ENCODE data around the gene BCL2. TPM values are rescaled to one million over a fixed set of nuclear protein-coding genes. Genes with fewer than 3 reads are reported as not detected.

The BCL2 gene
- total and polyA plus RNA-seq, 7 donors = 1.1 to 27.0 (median 8.9) TPM

- no peak for DNase-seq
- no peaks in the 10 kb centered on the region for H3K9me3 ChIP-seq
- peak; percentile 70 to 88 (median 74) for ATAC-seq
- no peaks in the 10 kb centered on the region for H3K36me3 ChIP-seq (ENCODE audit: insufficient read depth in 1 of 2, low read depth in 1 of 2)
- H3K27me3 ChIP-seq (ENCODE audit: insufficient read depth in 3 of 3, low read length in 2 of 3) = no peaks in the 10 kb centered on the region
- intact Hi-C loops (cut with DNase I) = no loop called here
- peak overlapping the region; percentile 44 for H3K4me3 ChIP-seq
- peak overlapping the region; percentile 67 for H3K27ac ChIP-seq
- 43 to 56% (median 43%) methylated on average over 10 of the region's 10 CpGs for WGBS, 3 donors
- TF ChIP-seq CTCF (IDR thresholded peaks at IDR 0.05) = no peak
- H3K4me1 ChIP-seq = peaks cover 23% of the 10 kb centered on the region
Observed at GRCh38 chr18:63253428-63254372, 65.9 kb downstream of the BCL2 start.

- H3K4me3 ChIP-seq = peak overlapping the region; percentile 44
- WGBS, 3 donors = 18 to 58% (median 36%) methylated on average over 6 of the region's 6 CpGs
- no peaks in the 10 kb centered on the region for H3K9me3 ChIP-seq
- DNase-seq = no peak
- peak; percentile 48 to 64 (median 53) for ATAC-seq
- intact Hi-C loops (cut with DNase I) = no loop called here
- peak overlapping the region; percentile 67 for H3K27ac ChIP-seq
- no peak for TF ChIP-seq CTCF (IDR thresholded peaks at IDR 0.05)
- H3K4me1 ChIP-seq = peaks cover 29% of the 10 kb centered on the region
- H3K27me3 ChIP-seq (ENCODE audit: insufficient read depth in 3 of 3, low read length in 2 of 3) = no peaks in the 10 kb centered on the region
- H3K36me3 ChIP-seq (ENCODE audit: insufficient read depth in 1 of 2, low read depth in 1 of 2) = no peaks in the 10 kb centered on the region
Observed at GRCh38 chr18:63253014-63253413, 66.6 kb downstream of the BCL2 start.

- no peak for DNase-seq
- Histone ChIP-seq H3K4me3 (no peak overlapping the region), H3K36me3 (ENCODE audit: insufficient read depth in 1 of 2, low read depth in 1 of 2) (no peaks in the 10 kb centered on the region), H3K9me3 (no peaks in the 10 kb centered on the region), H3K4me1 (peaks cover 39% of the 10 kb centered on the region), H3K27ac (no peak overlapping the region), H3K27me3 (ENCODE audit: insufficient read depth in 3 of 3, low read length in 2 of 3) (no peaks in the 10 kb centered on the region)
- TF ChIP-seq CTCF (IDR thresholded peaks at IDR 0.05) = no peak
- no peak for ATAC-seq
- 64 to 77% (median 66%) methylated on average over 7 of the region's 7 CpGs for WGBS, 3 donors
- intact Hi-C loops (cut with DNase I) = no loop called here
Observed at GRCh38 chr18:63249771-63250170, 69.8 kb downstream of the BCL2 start.

GRCh38 chr18:63247926-63248325, 71.6 kb downstream of the BCL2 start:
- WGBS, 3 donors = 38 to 42% (median 41%) methylated on average over 4 of the region's 4 CpGs
- no peaks in the 10 kb centered on the region for H3K36me3 ChIP-seq (ENCODE audit: insufficient read depth in 1 of 2, low read depth in 1 of 2)
- DNase-seq = no peak
- peak in 1 of 4 donors; percentile 9 for ATAC-seq
- intact Hi-C loops (cut with DNase I) = no loop called here
- no peaks in the 10 kb centered on the region for H3K9me3 ChIP-seq
- no peak overlapping the region for H3K4me3 ChIP-seq
- H3K27ac ChIP-seq = peak overlapping the region; percentile 64
- no peaks in the 10 kb centered on the region for H3K27me3 ChIP-seq (ENCODE audit: insufficient read depth in 3 of 3, low read length in 2 of 3)
- peaks cover 37% of the 10 kb centered on the region for H3K4me1 ChIP-seq
- TF ChIP-seq CTCF (IDR thresholded peaks at IDR 0.05) = no peak
